ENCODE data around the gene EXOC8.

Gene EXOC8

DNA sequence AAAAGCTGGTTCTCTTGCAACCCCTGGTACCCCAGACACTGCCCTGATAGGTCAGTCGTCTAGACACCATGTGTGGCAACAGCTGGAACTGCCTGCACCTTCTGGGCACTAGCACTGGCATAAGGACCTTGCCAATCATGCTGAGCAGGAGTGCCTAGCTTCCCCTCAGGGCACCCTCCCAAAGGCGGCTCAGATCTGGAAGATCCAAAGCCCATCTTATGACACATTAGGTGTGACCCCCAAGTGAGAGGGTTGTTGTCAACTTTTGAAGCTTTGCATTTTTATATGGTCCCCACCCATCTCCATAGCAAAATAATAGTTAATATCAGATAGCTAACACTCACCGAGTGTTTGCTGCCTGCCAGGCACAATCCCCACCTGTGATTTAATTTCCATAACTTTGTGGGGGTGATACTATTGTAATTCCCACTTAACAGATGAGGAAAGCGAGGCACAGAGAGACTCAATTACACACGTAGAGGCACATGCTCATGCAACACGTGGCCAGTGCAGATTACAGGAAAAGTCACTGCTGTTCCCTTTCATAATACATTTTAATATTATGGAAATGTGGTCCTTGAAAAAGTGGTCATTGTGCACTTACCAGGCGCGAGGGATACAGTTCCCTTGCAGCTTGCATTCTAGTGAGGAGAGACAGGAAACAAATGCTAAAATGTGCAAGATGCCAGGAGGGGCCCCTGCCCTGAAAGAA, 25.8 kb downstream of the EXOC8 start:
- no peak for DNase-seq

DNA sequence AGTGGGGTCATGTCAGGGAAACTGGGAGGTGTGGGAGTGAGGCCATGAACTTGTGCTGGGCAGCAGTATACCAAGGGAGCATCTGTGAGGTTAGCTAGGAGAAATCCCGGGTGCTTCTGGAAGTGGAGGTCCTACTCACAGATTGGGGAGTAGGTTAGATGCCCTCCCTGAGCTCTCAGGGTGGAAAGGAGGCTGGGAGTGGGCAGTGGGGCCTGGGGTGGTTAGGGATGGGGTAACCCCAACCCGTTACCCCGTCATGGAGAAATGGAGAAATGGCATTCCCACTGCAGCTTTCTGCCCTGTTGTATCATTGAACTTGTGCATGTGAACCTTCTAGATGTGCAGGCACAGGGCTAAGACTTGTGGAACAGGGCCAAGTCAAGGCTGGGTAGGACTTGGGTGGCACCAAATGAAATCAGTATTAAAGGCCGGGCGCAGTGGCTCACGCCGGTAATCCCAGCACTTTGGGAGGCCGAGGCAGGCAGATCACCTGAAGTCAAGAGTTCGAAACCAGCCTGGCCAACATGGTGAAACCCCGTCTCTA, 27.2 kb downstream of the EXOC8 start:
- no peak for DNase-seq

DNA sequence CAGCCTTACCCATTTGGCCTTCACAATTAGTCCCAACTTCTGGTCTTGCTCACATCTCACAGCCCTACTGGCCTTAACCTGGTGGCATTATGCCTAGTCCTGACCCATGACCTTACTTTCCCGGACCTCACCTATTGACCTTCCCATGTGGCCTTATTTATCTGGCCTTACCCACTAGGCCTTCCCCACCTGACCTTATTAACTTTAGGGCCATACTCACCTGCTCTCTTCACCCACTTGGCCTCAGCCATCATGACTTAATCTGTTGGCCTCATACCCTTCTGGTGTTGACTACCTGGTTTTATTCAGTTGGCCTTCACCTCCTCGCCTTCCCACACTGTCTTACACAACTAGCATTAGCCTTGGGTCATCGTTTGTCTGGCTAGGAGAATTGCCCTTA, 35.7 kb downstream of the EXOC8 start:
- DNase-seq, result no peak

DNA sequence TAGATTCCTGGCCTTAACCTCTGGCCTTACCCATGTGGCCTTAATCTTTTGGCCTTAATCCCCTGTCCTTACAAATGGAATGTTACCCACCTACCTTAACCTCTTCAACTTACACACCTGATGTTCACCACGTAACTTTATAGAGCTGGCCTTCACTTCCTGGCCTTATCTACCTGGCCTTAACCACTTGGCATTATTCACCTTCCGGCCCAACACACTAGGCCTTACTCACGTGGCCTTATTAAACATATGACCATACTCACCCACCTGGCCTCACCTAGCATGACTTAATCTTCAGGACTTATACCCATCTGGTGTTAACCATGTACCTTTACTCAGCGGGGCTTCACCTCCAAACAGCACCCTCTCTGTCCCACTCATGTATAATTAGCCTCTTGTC, 41.7 kb downstream of the EXOC8 start:
- DNase-seq, result no peak

DNA sequence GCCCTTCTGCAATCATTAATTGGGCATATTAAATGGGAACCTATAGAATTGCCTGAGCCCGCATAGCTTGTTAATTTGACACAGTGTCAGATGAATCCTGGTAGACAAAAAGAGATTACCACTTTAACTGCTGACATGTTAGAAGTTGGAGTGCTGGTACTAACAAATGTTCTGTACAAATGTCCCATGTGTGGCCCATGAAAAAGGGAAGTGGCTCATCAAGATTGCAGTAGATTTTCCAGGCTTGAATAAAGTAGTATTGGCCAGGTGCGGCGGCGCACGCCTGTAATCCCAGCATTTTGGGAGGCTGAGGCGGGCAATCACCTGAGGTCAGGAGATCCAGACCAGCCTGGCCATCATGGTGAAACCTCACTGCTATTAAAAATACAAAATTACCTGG, 51.0 kb downstream of the EXOC8 start:
- no peak for DNase-seq

DNA sequence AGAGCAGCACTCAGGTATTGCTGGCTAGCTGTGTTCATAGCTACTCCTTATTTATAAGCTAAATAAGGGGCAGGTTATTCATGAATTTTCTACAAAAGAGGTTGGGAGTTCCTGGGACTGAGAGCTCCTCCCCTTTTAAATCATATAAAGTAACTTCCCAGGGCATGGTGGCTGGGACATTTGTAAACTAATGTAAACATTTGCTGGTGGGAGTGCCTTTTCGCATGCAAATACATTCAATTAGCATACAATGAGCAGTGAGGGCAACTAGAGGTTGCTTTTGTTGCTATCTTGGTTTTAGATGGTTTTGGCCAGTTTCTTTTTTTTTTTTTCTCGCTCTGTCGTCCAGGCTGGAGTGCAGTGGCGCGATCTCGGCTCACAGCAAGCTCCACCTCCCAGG, 53.2 kb downstream of the EXOC8 start:
- no peak for DNase-seq

Measured in DMS153 (cell line).